Pancreas (tissue), 10 donors: ENCODE measurements around the gene EP300. TPM values are rescaled to one million over a fixed set of nuclear protein-coding genes. Genes with fewer than 3 reads are reported as not detected.
A peak's percentile ranks its signal among the peaks of the same experiment; 100 is the strongest.

ENCODE experiments used
- ATAC-seq, 4 donors: fragments of 200-7000 bp; cut with Tn5 transposase; one replicate each; pipeline versions ENCODE4 v1.8.0 to v1.9.1; 2020; ENCODE audit warnings: mild to moderate bottlenecking in 4 of 4, moderate library complexity in 4 of 4
- DNase-seq, 6 donors: peaks; one replicate each; pipeline ENCODE4 v3.0.0-alpha.2; 2020
- FAIRE-seq: peaks from 2 replicates; lab custom pipeline; 2012; peaks lifted over from hg19 to GRCh38; lab: Jason Lieb, UNC
- H3K27ac ChIP-seq, 4 donors: fragments of 200-600 bp; sonication (generic); 1 replicate in 3 of 4; 2 replicates in 1 of 4; pipeline versions ENCODE4 v1.5.0 to v1.8.0; 2020
- H3K27me3 ChIP-seq, 4 donors: fragments of 200-600 bp; one replicate each; pipeline ENCODE4 v1.8.0; 2021
- H3K36me3 ChIP-seq, 3 donors: fragments of 200-600 bp; sonication (generic) in 1 of 3; one replicate each; pipeline versions ENCODE4 v1.5.0 to v1.8.0; 2020 to 2021
- H3K4me1 ChIP-seq, 3 donors: fragments of 200-600 bp; one replicate each; pipeline ENCODE4 v1.8.0; 2021
- H3K4me3 ChIP-seq, 4 donors: fragments of 200-600 bp; sonication (generic) in 2 of 4; one replicate each; pipeline versions ENCODE4 v1.5.0 to v1.8.0; 2020 to 2021
- H3K9me3 ChIP-seq, 4 donors: fragments of 200-600 bp; one replicate each; pipeline ENCODE4 v1.8.0; 2021
- WGBS, 2 donors: extraction: QIAGEN DNeasy Blood & Tissue Kit; methylation state at CpG; one replicate each; pipeline ENCODE4 v1.1.7; 2013; 5-methylcytosine and 5-hydroxymethylcytosine counted together
- intact Hi-C, 3 donors: fragments of 100-400 bp; cut with DNase I; formaldehyde crosslinking; loops; one replicate each; pipeline versions ENCODE4 v1.11.1 to v1.14.2; 2022
- polyA plus RNA-seq, 2 donors: library from polyadenylated mRNA; stranded (reverse); fragments of 200-250 nt; gene quantifications; one replicate each; pipeline ENCODE4 v1.2.3, GENCODE V29; 2013
- total RNA-seq, 6 donors: library from RNA; stranded (reverse); fragmentation: NEBNext Ultra II Directional in 4 of 6; extraction: Animal tissue kit (Norgen Biotek cat#: 25700) in 4 of 6; gene quantifications; one replicate each; pipeline versions ENCODE4 v1.2.1 to v1.2.4, GENCODE V29; 2021 to 2023
- TF ChIP-seq, protein P1 (sequence below), 4 donors: fragments of 200-600 bp; sonication (generic) in 3 of 4; IDR thresholded peaks; one replicate each; pipeline versions ENCODE4 v1.5.0 to v1.8.0; 2021; ENCODE audit warnings: antibody characterized with exemption in 4 of 4
- donor health status: healthy with polysubstance abuse.
- donor health status: DM: no; HTN: no; CAD: no; lungs with moderate emphysema.
- donor health status: DM: no; HTN: no; CAD: no.
- donor health status: control.
- donor health status: control.
- donor health status: Bipolar disorder and iron deficiency.
- donor health status: DM: yes; HTN: yes; CAD: no.
- donor health status: DM: no; HTN: no; CAD: no.
- donor health status: DM: no; HTN: no; CAD: no.
- donor health status: DM: yes; HTN: yes; CAD: no.

EP300 gene
- total and polyA plus RNA-seq, 8 donors, result 10.0 to 39.7 (median 24.6) TPM

DNA sequence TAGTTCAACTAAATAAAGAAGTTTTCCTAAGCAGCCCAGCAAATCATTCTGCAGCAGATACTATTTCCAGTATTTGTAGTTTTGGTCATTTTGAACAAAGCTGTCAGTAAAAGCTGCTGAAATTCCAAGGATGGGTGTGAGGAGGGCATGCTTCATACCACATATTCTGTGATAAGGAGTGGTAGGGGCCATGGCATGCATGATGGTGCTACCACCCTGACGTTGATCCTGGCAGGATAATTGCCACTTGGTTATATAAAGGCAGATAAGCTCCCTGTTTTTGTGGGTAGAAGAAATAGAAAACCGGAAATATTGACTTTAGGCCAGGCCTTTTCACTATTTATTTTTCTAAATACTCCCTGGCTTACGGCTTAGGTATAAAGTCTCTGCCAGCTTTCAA is 79.6 kb downstream of the EP300 start:
- H3K36me3 ChIP-seq, result peaks cover 10 to 74% (median 57%) of the 10 kb centered on the region in 3 donors
- no peak overlapping the region for H3K4me3 ChIP-seq
- ATAC-seq, result no peak
- H3K4me1 ChIP-seq, result no peaks in the 10 kb centered on the region
- FAIRE-seq, result no peak
- no peak for DNase-seq
- 26 to 28% methylated on average over 3 of the region's 3 CpGs for WGBS, 2 donors
- no peaks in the 10 kb centered on the region for H3K9me3 ChIP-seq
- intact Hi-C loops, result no loop called here
- H3K27me3 ChIP-seq, result no peaks in the 10 kb centered on the region
- no peak overlapping the region for H3K27ac ChIP-seq
- TF ChIP-seq, protein P1, sequence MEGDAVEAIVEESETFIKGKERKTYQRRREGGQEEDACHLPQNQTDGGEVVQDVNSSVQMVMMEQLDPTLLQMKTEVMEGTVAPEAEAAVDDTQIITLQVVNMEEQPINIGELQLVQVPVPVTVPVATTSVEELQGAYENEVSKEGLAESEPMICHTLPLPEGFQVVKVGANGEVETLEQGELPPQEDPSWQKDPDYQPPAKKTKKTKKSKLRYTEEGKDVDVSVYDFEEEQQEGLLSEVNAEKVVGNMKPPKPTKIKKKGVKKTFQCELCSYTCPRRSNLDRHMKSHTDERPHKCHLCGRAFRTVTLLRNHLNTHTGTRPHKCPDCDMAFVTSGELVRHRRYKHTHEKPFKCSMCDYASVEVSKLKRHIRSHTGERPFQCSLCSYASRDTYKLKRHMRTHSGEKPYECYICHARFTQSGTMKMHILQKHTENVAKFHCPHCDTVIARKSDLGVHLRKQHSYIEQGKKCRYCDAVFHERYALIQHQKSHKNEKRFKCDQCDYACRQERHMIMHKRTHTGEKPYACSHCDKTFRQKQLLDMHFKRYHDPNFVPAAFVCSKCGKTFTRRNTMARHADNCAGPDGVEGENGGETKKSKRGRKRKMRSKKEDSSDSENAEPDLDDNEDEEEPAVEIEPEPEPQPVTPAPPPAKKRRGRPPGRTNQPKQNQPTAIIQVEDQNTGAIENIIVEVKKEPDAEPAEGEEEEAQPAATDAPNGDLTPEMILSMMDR (IDR thresholded peaks at IDR 0.05), result no peak

DNA sequence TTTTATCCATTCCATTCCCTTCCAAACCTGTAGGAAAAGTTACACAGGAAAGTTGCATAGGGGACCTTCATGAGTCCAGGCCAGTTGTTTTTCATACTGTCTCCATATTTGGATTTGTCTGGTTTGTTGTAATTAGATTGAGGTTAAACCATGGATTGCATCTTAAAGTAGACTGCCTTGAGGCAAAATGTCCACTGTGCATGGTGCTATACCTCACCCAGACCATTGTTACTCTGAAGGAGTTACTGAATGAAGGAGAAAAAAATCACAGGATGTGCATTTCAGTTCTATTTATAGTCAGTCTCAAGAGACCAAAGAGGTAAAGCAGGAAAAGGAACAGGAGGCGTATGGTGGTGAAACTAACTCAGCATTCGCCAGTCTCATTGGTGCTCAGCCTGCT is 83.2 kb downstream of the EP300 start:
- DNase-seq, result no peak
- Histone ChIP-seq H3K27me3 (no peaks in the 10 kb centered on the region), H3K4me3 (no peak overlapping the region), H3K9me3 (no peaks in the 10 kb centered on the region), H3K4me1 (no peaks in the 10 kb centered on the region), H3K36me3 (peaks cover 16 to 77% (median 55%) of the 10 kb centered on the region in 3 donors), H3K27ac (no peak overlapping the region)
- intact Hi-C loops, result no loop called here
- no peak for FAIRE-seq
- ATAC-seq, result no peak
- TF ChIP-seq, protein P1 (IDR thresholded peaks at IDR 0.05), result no peak
- 91 to 92% methylated on average over 2 of the region's 2 CpGs for WGBS, 2 donors

DNA sequence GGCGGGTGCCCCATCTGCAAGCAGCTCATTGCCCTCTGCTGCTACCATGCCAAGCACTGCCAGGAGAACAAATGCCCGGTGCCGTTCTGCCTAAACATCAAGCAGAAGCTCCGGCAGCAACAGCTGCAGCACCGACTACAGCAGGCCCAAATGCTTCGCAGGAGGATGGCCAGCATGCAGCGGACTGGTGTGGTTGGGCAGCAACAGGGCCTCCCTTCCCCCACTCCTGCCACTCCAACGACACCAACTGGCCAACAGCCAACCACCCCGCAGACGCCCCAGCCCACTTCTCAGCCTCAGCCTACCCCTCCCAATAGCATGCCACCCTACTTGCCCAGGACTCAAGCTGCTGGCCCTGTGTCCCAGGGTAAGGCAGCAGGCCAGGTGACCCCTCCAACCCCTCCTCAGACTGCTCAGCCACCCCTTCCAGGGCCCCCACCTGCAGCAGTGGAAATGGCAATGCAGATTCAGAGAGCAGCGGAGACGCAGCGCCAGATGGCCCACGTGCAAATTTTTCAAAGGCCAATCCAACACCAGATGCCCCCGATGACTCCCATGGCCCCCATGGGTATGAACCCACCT is 84.7 kb downstream of the EP300 start:
- ATAC-seq (peak in 3 of 4 donors; percentile 20 to 31 (median 21)), FAIRE-seq (no peak), DNase-seq (peak in 2 of 6 donors; percentile 40 to 60)
- H3K9me3 ChIP-seq, result no peaks in the 10 kb centered on the region
- TF ChIP-seq, protein P1 (IDR thresholded peaks at IDR 0.05), result no peak
- peaks cover 13 to 71% (median 51%) of the 10 kb centered on the region in 3 donors for H3K36me3 ChIP-seq
- no peak overlapping the region for H3K4me3 ChIP-seq
- intact Hi-C loops, result no loop called here
- no peaks in the 10 kb centered on the region for H3K27me3 ChIP-seq
- no peaks in the 10 kb centered on the region for H3K4me1 ChIP-seq
- 92 to 94% methylated on average over 14 to 15 of the region's 15 CpGs for WGBS, 2 donors
- H3K27ac ChIP-seq, result no peak overlapping the region

DNA sequence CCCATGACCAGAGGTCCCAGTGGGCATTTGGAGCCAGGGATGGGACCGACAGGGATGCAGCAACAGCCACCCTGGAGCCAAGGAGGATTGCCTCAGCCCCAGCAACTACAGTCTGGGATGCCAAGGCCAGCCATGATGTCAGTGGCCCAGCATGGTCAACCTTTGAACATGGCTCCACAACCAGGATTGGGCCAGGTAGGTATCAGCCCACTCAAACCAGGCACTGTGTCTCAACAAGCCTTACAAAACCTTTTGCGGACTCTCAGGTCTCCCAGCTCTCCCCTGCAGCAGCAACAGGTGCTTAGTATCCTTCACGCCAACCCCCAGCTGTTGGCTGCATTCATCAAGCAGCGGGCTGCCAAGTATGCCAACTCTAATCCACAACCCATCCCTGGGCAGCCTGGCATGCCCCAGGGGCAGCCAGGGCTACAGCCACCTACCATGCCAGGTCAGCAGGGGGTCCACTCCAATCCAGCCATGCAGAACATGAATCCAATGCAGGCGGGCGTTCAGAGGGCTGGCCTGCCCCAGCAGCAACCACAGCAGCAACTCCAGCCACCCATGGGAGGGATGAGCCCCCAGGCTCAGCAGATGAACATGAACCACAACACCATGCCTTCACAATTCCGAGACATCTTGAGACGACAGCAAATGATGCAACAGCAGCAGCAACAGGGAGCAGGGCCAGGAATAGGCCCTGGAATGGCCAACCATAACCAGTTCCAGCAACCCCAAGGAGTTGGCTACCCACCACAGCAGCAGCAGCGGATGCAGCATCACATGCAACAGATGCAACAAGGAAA is 85.4 kb downstream of the EP300 start:
- Histone ChIP-seq H3K27ac (no peak overlapping the region), H3K9me3 (no peaks in the 10 kb centered on the region), H3K36me3 (peaks cover 13 to 65% (median 44%) of the 10 kb centered on the region in 3 donors), H3K4me1 (no peaks in the 10 kb centered on the region), H3K4me3 (no peak overlapping the region), H3K27me3 (no peaks in the 10 kb centered on the region)
- intact Hi-C loops, result no loop called here
- FAIRE-seq (no peak), ATAC-seq (peak in 3 of 4 donors; percentile 13 to 22 (median 17)), DNase-seq (no peak)
- WGBS, 2 donors, result 95 to 96% methylated on average over 9 of the region's 9 CpGs
- TF ChIP-seq, protein P1 (IDR thresholded peaks at IDR 0.05), result no peak
